SK-N-SH (cell line): ENCODE measurements around the gene DPYSL4.

Experiments
- MXI1 ChIP-seq: IDR thresholded peaks from 2 replicates; pipeline ENCODE4 v1.6.1; 2012; ENCODE audit warnings: mild to moderate bottlenecking, low read depth, low read length, improper control_type of control experiment
- POLR2AphosphoS5 ChIP-seq: IDR thresholded peaks from 2 replicates; pipeline ENCODE4 v1.6.1; 2012; ENCODE audit warnings: low read depth, low read length
- REST ChIP-seq: IDR thresholded peaks from 2 replicates; pipeline ENCODE4 v1.6.1; 2012; ENCODE audit warnings: mild to moderate bottlenecking, low read depth, low read length, moderate library complexity
- RXRA ChIP-seq: IDR thresholded peaks from 2 replicates; pipeline ENCODE4 v1.4.0; 2012; ENCODE audit warnings: low read depth, mild to moderate bottlenecking, borderline replicate concordance
- USF2 ChIP-seq: fragments of 150-350 bp; IDR thresholded peaks from 2 replicates; pipeline ENCODE4 v1.6.1; 2017; ENCODE audit warnings: antibody characterized with exemption, low read length, low read depth, borderline replicate concordance
- TF ChIP-seq, protein P1 (sequence below): fragments of 200-600 bp; sonication (generic); IDR thresholded peaks from 2 replicates; pipeline ENCODE4 v1.6.1; 2017; ENCODE audit warnings: antibody characterized with exemption, mild to moderate bottlenecking, moderate library complexity

DNA sequence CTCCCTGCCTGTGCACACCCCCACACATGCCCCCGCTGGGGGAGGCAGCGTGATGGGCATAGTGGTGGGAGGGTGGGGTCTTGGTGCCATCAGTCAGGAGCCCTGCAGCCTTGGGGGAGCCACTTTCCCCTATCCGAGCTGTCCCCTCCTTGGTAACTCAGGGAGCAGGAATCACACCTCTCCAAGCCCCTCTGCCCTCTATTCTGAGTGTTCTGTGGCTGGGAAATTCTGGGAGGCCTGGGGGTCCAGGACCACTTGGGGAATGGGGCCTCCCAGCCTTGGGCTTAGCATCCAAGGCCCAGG is 11.3 kb downstream of the DPYSL4 start:
- TF ChIP-seq, protein P1, sequence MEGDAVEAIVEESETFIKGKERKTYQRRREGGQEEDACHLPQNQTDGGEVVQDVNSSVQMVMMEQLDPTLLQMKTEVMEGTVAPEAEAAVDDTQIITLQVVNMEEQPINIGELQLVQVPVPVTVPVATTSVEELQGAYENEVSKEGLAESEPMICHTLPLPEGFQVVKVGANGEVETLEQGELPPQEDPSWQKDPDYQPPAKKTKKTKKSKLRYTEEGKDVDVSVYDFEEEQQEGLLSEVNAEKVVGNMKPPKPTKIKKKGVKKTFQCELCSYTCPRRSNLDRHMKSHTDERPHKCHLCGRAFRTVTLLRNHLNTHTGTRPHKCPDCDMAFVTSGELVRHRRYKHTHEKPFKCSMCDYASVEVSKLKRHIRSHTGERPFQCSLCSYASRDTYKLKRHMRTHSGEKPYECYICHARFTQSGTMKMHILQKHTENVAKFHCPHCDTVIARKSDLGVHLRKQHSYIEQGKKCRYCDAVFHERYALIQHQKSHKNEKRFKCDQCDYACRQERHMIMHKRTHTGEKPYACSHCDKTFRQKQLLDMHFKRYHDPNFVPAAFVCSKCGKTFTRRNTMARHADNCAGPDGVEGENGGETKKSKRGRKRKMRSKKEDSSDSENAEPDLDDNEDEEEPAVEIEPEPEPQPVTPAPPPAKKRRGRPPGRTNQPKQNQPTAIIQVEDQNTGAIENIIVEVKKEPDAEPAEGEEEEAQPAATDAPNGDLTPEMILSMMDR: no peak
- no peak for TF ChIP-seq POLR2AphosphoS5
- TF ChIP-seq USF2: no peak
- TF ChIP-seq RXRA: no peak
- TF ChIP-seq MXI1: no peak
- no peak for TF ChIP-seq REST
